Measurements from ENCODE around the gene MAP3K2.

- TF ChIP-seq POLR2AphosphoS5 (IDR thresholded peaks at IDR 0.05): no peak
- TF ChIP-seq, protein P1, sequence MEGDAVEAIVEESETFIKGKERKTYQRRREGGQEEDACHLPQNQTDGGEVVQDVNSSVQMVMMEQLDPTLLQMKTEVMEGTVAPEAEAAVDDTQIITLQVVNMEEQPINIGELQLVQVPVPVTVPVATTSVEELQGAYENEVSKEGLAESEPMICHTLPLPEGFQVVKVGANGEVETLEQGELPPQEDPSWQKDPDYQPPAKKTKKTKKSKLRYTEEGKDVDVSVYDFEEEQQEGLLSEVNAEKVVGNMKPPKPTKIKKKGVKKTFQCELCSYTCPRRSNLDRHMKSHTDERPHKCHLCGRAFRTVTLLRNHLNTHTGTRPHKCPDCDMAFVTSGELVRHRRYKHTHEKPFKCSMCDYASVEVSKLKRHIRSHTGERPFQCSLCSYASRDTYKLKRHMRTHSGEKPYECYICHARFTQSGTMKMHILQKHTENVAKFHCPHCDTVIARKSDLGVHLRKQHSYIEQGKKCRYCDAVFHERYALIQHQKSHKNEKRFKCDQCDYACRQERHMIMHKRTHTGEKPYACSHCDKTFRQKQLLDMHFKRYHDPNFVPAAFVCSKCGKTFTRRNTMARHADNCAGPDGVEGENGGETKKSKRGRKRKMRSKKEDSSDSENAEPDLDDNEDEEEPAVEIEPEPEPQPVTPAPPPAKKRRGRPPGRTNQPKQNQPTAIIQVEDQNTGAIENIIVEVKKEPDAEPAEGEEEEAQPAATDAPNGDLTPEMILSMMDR (IDR thresholded peaks at IDR 0.05; ENCODE audit: poor library complexity, severe bottlenecking): no peak
Observed at GRCh38 chr2:127360242-127360641, 27.5 kb downstream of the MAP3K2 start.
